Heart left ventricle (tissue), 16 donors: ENCODE results near the gene MAGED2. TPM values are rescaled to one million over a fixed set of nuclear protein-coding genes. Genes with fewer than 3 reads are reported as not detected.

Experiments
- ATAC-seq, 4 donors: fragments of 200-7000 bp; cut with Tn5 transposase; one replicate each; pipeline ENCODE4 v1.9.1; 2020 to 2022; ENCODE audit warnings: moderate library complexity in 4 of 4, mild to moderate bottlenecking in 3 of 4, moderate number of reproducible peaks in 1 of 4
- DNase-seq, 5 donors: peaks; one replicate each; pipeline ENCODE4 v3.0.0-alpha.2; 2020
- H3K27ac ChIP-seq, 12 donors: fragments of 200-600 bp; sonication (generic) in 4 of 12; one replicate each; pipeline versions ENCODE4 v1.5.0 to v1.8.0; 2016 to 2022; ENCODE audit warnings: mild to moderate bottlenecking in 2 of 12
- H3K27me3 ChIP-seq, 9 donors: fragments of 200-600 bp; sonication (generic) in 2 of 9; one replicate each; pipeline versions ENCODE4 v1.5.1 to v1.8.0; 2016 to 2022; ENCODE audit warnings: mild to moderate bottlenecking in 3 of 9
- H3K36me3 ChIP-seq, 9 donors: fragments of 200-600 bp; sonication (generic) in 2 of 9; one replicate each; pipeline versions ENCODE4 v1.5.0 to v1.8.0; 2018 to 2022; ENCODE audit warnings: mild to moderate bottlenecking in 2 of 9
- H3K4me1 ChIP-seq, 12 donors: fragments of 200-600 bp; sonication (generic) in 4 of 12; one replicate each; pipeline versions ENCODE4 v1.5.0 to v1.8.0; 2016 to 2022; ENCODE audit warnings: mild to moderate bottlenecking in 3 of 12
- H3K4me3 ChIP-seq, 12 donors: fragments of 200-600 bp; sonication (generic) in 4 of 12; one replicate each; pipeline versions ENCODE4 v1.5.0 to v1.8.0; 2017 to 2022; ENCODE audit warnings: mild to moderate bottlenecking in 9 of 12, moderate library complexity in 4 of 12
- H3K9me3 ChIP-seq, 12 donors: fragments of 200-600 bp; sonication (generic) in 4 of 12; one replicate each; pipeline versions ENCODE4 v1.5.0 to v1.8.0; 2016 to 2022; ENCODE audit warnings: mild to moderate bottlenecking in 1 of 12
- CTCF ChIP-seq, 12 donors: fragments of 200-600 bp; sonication (generic) in 4 of 12; IDR thresholded peaks; one replicate each; pipeline versions ENCODE4 v1.5.0 to v1.8.0; 2018 to 2022; ENCODE audit warnings: antibody characterized with exemption in 12 of 12, mild to moderate bottlenecking in 5 of 12
- POLR2A ChIP-seq, 2 donors: fragments of 450-650 bp; IDR thresholded peaks; one replicate each; pipeline ENCODE4 v1.6.1; 2017; ENCODE audit warnings: antibody characterized with exemption in 2 of 2, mild to moderate bottlenecking in 2 of 2, moderate library complexity in 2 of 2
- WGBS, 4 donors: extraction: QIAGEN DNeasy Blood & Tissue Kit in 2 of 4; methylation state at CpG; one replicate each; pipeline versions ENCODE4 v1.1.5 to v1.1.7; 2013 to 2018; 5-methylcytosine and 5-hydroxymethylcytosine counted together
- intact Hi-C, 10 donors: fragments of 100-400 bp; cut with DNase I; formaldehyde crosslinking; loops; one replicate each; pipeline versions ENCODE4 v1.11.1 to v1.14.2; 2022
- polyA plus RNA-seq, 2 donors: library from polyadenylated mRNA; stranded (reverse); fragments of 200-250 nt; gene quantifications; one replicate each; pipeline ENCODE4 v1.2.3, GENCODE V29; 2013
- total RNA-seq, 9 donors: library from RNA; depleted of rRNA in 2 of 9; stranded (reverse); fragments of >200 nt in 2 of 9; fragmentation: NEBNext Ultra II Directional in 3 of 9; extraction: Animal tissue kit (Norgen Biotek cat#: 25700) in 3 of 9; gene quantifications; one replicate each; pipeline versions ENCODE4 v1.1.0 to v1.2.4, GENCODE V29; 2016 to 2023
- donor health status: ischemic (EF 13 %, LVEDD 7.1; RV severe dilation, severe dysfunction).
- donor health status: healthy with polysubstance abuse.
- donor health status: DM: no; HTN: yes; CAD: no.
- donor health status: DM: no; HTN: no; CAD: no.
- donor health status: ischemic (EF 25% LVEDD 6.9; RV normal size, moderate dysfunction).
- donor health status: ischemic (EF 25% LVEDD 5.7; RV mildly dilated, moderate dysfunction).
- donor health status: healthy.
- donor health status: DM: yes; HTN: yes; CAD: no.
- donor health status: ischemic (EF 35%, LVEDD 5.7; RV mildly dilated, moderate dysfunction).
- donor health status: nonischemic (EF 11% LVEDD 7.7; RV severe dilation, severe dysfunction).
- donor health status: DM: yes; HTN: yes; CAD: no.
- donor health status: PGD.
- donor health status: ischemic (EF 29% LVEDD 5.4; RV normal size, mild dysfunction).
- donor health status: nonischemic (EF 23%, LVEDD 6.1; RV moderate dilation, normal function).

MAGED2 gene
- total and polyA plus RNA-seq, 11 donors = 59.3 to 126 (median 92.7) TPM

GRCh38 chrX:54819201-54819600 lies 11.7 kb downstream of the MAGED2 start:
- H3K36me3 ChIP-seq = peaks cover 0 to 23% (median 18%) of the 10 kb centered on the region in 9 donors
- DNase-seq (no peak), ATAC-seq (no peak)
- intact Hi-C loops = no loop called here
- no peak overlapping the region for H3K27ac ChIP-seq
- H3K9me3 ChIP-seq = no peaks in the 10 kb centered on the region
- 58 to 67% (median 61%) methylated on average over 8 of the region's 8 CpGs for WGBS, 4 donors
- H3K4me3 ChIP-seq = no peak overlapping the region
- H3K4me1 ChIP-seq = no peaks in the 10 kb centered on the region
- H3K27me3 ChIP-seq = no peaks in the 10 kb centered on the region
- TF ChIP-seq CTCF (IDR thresholded peaks at IDR 0.05) (no peak), POLR2A (IDR thresholded peaks at IDR 0.05) (no peak)

GRCh38 chrX:54820737-54821136 lies 13.2 kb downstream of the MAGED2 start:
- H3K4me1 ChIP-seq = no peaks in the 10 kb centered on the region
- intact Hi-C loops = no loop called here
- WGBS, 4 donors = 67 to 85% (median 78%) methylated on average over 6 to 7 of the region's 7 CpGs
- ATAC-seq (no peak), DNase-seq (no peak)
- TF ChIP-seq CTCF (IDR thresholded peaks at IDR 0.05) (no peak), POLR2A (IDR thresholded peaks at IDR 0.05) (no peak)
- no peaks in the 10 kb centered on the region for H3K9me3 ChIP-seq
- H3K27ac ChIP-seq = no peak overlapping the region
- peaks cover 0 to 8% (median 4%) of the 10 kb centered on the region in 9 donors for H3K36me3 ChIP-seq
- H3K4me3 ChIP-seq = no peak overlapping the region
- no peaks in the 10 kb centered on the region for H3K27me3 ChIP-seq

GRCh38 chrX:54821310-54821709 lies 13.8 kb downstream of the MAGED2 start:
- Histone ChIP-seq H3K9me3 (no peaks in the 10 kb centered on the region), H3K4me1 (no peaks in the 10 kb centered on the region), H3K27me3 (no peaks in the 10 kb centered on the region), H3K27ac (no peak overlapping the region), H3K36me3 (peaks cover 0 to 2% (median 0%) of the 10 kb centered on the region in 9 donors), H3K4me3 (no peak overlapping the region)
- DNase-seq (no peak), ATAC-seq (no peak)
- TF ChIP-seq CTCF (IDR thresholded peaks at IDR 0.05) (no peak), POLR2A (IDR thresholded peaks at IDR 0.05) (no peak)
- intact Hi-C loops = no loop called here
- 70 to 94% (median 83%) methylated on average over 2 of the region's 2 CpGs for WGBS, 4 donors

GRCh38 chrX:54824195-54824594 lies 16.6 kb downstream of the MAGED2 start:
- TF ChIP-seq CTCF (IDR thresholded peaks at IDR 0.05) (no peak), POLR2A (IDR thresholded peaks at IDR 0.05) (no peak)
- no peak for ATAC-seq
- no peaks in the 10 kb centered on the region for H3K27me3 ChIP-seq
- intact Hi-C loops = no loop called here
- WGBS, 4 donors = 75 to 94% (median 87%) methylated on average over 4 to 5 of the region's 5 CpGs
- H3K4me3 ChIP-seq = no peak overlapping the region
- no peaks in the 10 kb centered on the region for H3K9me3 ChIP-seq
- DNase-seq = no peak
- H3K36me3 ChIP-seq = no peaks in the 10 kb centered on the region
- H3K4me1 ChIP-seq = no peaks in the 10 kb centered on the region
- no peak overlapping the region for H3K27ac ChIP-seq
